NB4 (cell line): ENCODE measurements around the gene HHIPL1.

ENCODE experiments used
- DNase-seq: peaks from one replicate; pipeline ENCODE4 v3.0.0; 2010; ENCODE audit warnings: low read depth
- H3K4me3 ChIP-seq: one replicate; pipeline ENCODE4 v1.5.1; 2011; ENCODE audit warnings: mild to moderate bottlenecking, low read depth, low read length, moderate library complexity
- CTCF ChIP-seq: IDR thresholded peaks from one replicate; pipeline ENCODE4 v1.5.1; 2012; ENCODE audit warnings: low read depth, low read length
- MAX ChIP-seq: IDR thresholded peaks from 2 replicates; pipeline ENCODE4 v1.6.1; 2011; ENCODE audit warnings: low read depth, low read length
- MYC ChIP-seq: IDR thresholded peaks from 2 replicates; pipeline ENCODE4 v1.6.1; 2011; ENCODE audit warnings: low read depth, low read length
- POLR2A ChIP-seq: IDR thresholded peaks from 2 replicates; pipeline ENCODE4 v1.6.1; 2011; ENCODE audit warnings: mild to moderate bottlenecking; ENCODE audit not compliant: insufficient read length; ENCODE audit errors: extremely low read depth

HHIPL1 gene

GRCh38 chr14:99626041-99626648 is 18.8 kb upstream of the HHIPL1 start:
- DNase-seq = no peak
- TF ChIP-seq POLR2A (no peak), MYC (no peak), MAX (no peak), CTCF (no peak)
- H3K4me3 ChIP-seq = no peak overlapping the region

GRCh38 chr14:99627100-99627499 is 17.8 kb upstream of the HHIPL1 start:
- DNase-seq = no peak
- no peak overlapping the region for H3K4me3 ChIP-seq

GRCh38 chr14:99627510-99628381 is 17.2 kb upstream of the HHIPL1 start:
- DNase-seq = no peak
- no peak overlapping the region for H3K4me3 ChIP-seq
- no peak for TF ChIP-seq POLR2A
- no peak for TF ChIP-seq MAX
- no peak for TF ChIP-seq CTCF
- TF ChIP-seq MYC = no peak

More at GRCh38 chr14:99627100-99627499, 17.8 kb upstream of the HHIPL1 start:
- TF ChIP-seq CTCF (no peak), POLR2A (no peak), MYC (no peak), MAX (no peak)

- TF ChIP-seq MAX = peak; percentile 74
- 0 out of 2 replicates have a peak, but pooled peaks have one; percentile 8 for TF ChIP-seq MYC
- no peak for TF ChIP-seq POLR2A
- peak; percentile 92 for TF ChIP-seq CTCF
- peak; percentile 71 for DNase-seq
- H3K4me3 ChIP-seq = no peak overlapping the region
Measured at GRCh38 chr14:99628887-99629618, 15.9 kb upstream of the HHIPL1 start.

- TF ChIP-seq MYC (no peak), CTCF (no peak), POLR2A (no peak), MAX (no peak)
- DNase-seq = no peak
Measured at GRCh38 chr14:99630202-99630601, 14.7 kb upstream of the HHIPL1 start.

More at GRCh38 chr14:99630202-99630601, 14.7 kb upstream of the HHIPL1 start:
- no peak overlapping the region for H3K4me3 ChIP-seq
